ENCODE results near the gene RAB40AL.

GRCh38 chrX:102959471-102959870 lies 22.4 kb downstream of the RAB40AL start:
- TF ChIP-seq MAX (IDR thresholded peaks at IDR 0.05): no peak
- TF ChIP-seq EGR1 (IDR thresholded peaks at IDR 0.05): no peak
- no peak for TF ChIP-seq RAD21 (IDR thresholded peaks at IDR 0.05; ENCODE audit: low read depth)
- TF ChIP-seq, protein P1, sequence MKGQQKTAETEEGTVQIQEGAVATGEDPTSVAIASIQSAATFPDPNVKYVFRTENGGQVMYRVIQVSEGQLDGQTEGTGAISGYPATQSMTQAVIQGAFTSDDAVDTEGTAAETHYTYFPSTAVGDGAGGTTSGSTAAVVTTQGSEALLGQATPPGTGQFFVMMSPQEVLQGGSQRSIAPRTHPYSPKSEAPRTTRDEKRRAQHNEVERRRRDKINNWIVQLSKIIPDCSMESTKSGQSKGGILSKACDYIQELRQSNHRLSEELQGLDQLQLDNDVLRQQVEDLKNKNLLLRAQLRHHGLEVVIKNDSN (IDR thresholded peaks at IDR 0.05): no peak
- no peak for TF ChIP-seq NFIC (IDR thresholded peaks at IDR 0.05)
- no peak for TF ChIP-seq CREB1 (IDR thresholded peaks at IDR 0.05; ENCODE audit: low read depth)
- no peak for TF ChIP-seq REST (IDR thresholded peaks at IDR 0.05; ENCODE audit: low read depth)
- no peak for TF ChIP-seq EP300 (IDR thresholded peaks at IDR 0.05; ENCODE audit: borderline replicate concordance)
- TF ChIP-seq YY1 (IDR thresholded peaks at IDR 0.05; ENCODE audit: low read depth): no peak
